Lung microvascular endothelial cell (primary cell): ENCODE measurements around the gene DMAC2. TPM values are rescaled to one million over a fixed set of nuclear protein-coding genes. Genes with fewer than 3 reads are reported as not detected.
"Not testable (repeated sequence)": the region's sequence is repeated elsewhere in the genome, so short reads cannot be mapped to it uniquely, and the experiment has no call there.

Experiments used
- DNase-seq, 2 donors: peaks; one replicate each; pipeline versions ENCODE4 v3.0.0 to v3.0.0-alpha.2; 2010; ENCODE audit warnings: low read depth in 2 of 2
- total RNA-seq: library from RNA; depleted of rRNA; stranded (reverse); fragments of >200 nt; gene quantifications from 2 replicates; pipeline ENCODE4 v1.2.1, GENCODE V29; 2014

Gene DMAC2
- total RNA-seq, 1 donor from 2014 or later: 36.3 TPM

DNA sequence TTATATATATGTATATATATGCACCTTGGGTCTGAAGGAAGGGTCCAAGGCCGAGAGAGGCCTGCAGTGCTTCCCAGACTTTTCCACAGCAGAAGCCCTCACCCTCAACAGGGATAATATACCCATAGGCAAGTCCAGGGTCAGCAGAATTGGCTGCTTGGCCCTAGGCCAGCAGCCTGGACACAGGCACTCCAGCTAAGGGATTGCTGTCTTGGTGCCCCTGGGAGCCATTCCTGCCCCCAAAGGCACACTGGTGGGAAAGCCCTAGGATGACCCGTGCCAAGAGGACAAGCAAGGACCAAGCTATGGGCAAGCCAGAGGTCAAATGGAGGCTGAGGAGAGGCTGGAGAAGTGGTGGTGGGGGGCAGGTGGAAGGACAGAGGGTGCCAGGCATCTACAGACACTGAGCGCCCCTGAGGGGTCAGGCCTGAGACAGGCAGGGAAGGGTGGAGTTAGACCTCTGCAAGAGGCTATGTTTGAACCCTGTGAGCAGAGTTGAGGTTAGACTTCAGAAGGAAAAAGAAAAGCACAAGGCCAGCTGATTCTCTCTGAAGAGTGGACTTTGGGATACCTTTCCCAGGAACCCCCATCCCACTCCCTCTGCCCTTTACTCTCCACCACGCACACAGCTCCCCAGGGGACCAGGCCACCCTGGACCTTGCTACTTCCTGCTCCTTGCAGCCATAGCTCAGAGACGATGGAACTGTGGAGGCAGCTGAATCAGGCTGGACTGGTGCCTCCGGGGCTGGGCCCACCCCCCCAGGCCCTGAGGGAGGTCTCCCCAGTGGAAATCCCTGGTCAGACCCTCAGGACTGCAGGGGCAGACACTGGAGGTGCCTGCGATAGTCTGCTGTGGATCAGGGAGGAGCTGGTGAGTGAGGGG lies 3.0 kb upstream of the DMAC2 start, which contains the start of gene ERICH4:
Gene ERICH4, plus strand, starts transcription at position 684 of the 883 bp plus-strand sequence. Its CDS starts 14 bp downstream, at position 698.
- DNase-seq: no peak

- DNase-seq: no peak
Measured at GRCh38 chr19:41441321-41441945, 1.7 kb upstream of the DMAC2 start.

DNA sequence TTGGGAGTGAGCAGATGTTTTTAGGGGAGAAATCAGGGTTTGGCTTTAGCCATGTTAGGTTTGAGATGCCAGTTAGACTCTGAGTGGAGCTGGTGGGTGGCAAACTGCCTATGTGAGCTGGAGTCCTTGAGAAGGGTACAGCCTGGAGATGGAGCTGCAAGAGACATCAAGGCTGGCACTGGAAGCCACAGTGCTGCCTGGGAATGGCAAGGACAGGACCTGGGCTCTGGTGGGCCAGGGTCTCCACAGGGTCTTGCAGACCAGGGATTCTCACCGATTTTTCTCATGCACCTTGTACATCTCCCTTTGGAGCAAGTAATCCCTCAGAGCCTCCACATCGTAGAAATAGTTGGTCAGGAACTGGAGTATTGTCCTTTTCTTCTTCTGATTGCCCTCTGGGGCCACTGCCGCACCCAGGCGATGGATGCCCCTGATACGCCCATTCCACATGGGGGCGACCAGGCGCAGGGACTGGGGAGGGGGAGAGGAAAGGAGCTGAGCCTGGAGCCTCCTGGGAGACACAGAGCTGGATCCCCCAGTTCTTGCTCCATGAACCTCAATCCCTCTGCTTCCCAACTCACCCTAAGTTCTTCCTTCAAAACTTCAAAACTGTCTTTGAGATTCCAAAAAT lies 1.7 kb downstream of the DMAC2 start:
- no peak for DNase-seq

DNA sequence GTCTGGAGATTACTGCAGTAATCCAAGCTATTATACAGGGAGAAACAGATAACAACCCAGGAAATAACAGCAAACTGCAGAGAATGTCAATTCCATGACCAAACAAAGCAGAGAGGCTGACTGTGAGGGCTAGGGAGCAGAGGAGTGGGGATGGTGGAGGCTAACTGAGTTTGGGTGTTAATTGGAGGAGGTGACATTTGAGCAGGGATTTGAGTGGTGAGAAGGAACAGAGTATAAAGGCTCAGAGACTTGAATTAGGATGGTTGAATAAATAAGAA lies 3.1 kb downstream of the DMAC2 start:
- DNase-seq: no peak

DNA sequence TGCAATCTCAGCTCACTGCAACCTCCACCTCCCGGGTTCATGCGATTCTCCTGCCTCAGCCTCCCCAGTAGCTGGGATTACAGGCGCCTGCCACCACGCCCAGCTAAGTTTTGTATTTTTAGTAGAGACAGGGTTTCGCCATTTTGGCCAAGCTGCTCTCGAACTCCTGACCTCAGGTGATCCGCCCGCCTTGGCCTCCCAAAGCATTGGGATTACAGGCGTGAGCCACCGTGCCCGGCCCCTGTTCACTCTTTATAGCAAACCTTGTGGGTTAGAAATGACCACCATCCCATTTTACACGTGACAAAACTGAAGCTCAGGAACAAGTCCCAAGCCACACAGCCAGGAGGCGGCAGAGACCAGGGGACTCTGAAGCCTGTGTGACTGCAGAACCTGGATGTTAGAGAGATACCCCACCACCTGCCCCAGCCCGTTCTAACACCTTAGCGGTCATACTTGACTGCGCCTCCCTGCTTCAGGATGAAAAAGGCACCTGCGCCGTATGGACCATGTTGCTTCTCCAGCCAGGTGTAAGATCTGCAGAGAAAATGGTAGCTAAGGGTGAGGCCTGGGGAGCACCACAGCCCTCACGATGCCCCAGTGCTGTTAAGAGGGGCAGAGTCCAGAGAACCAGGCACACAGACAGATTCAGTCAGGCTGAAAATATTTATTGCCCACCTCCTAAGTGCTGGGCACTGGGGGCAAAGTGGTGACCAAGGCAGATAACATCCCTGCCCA lies 3.6 kb downstream of the DMAC2 start:
- no peak for DNase-seq

DNA sequence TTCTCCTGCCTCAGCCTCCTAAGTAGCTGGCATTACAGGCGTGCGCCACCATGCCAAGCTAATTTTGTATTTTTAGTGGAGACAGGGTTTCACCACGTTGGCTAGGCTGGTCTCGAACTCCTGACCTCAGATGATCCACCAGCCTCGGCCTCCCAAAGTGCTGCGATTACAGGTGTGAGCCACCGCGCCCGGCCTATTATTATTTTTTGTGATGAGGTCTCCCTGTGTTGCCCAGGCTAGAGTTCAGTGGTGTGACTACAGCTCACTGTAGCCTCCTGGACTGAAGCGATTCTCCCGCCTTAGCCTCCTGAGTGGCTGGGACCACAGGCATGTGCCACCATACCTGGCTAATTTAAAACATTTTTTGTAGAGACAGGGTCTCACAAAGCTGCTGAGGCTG lies 4.3 kb downstream of the DMAC2 start:
- not testable (repeated sequence) for DNase-seq

- DNase-seq: no peak
Measured at GRCh38 chr19:41434450-41434849, 5.3 kb downstream of the DMAC2 start.

DNA sequence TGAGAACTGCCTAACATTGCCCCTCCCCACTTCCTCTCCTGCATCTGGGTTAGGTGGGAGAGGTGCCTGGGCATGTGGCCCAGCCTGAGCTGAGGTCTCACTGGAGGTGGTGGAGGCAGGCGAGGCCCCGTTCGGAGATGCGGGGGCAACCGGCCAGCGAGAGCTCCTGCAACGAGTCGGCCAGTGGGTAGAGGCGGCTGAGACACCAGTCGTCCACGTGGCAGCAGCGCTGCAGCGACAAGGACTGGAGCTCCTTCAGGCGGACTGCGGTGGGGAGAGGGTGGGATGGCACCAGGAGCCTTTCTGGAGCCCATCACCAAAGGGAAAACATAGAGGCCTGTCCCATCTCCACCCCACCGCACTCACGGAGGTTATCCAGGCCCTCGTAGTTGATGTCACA lies 6.5 kb downstream of the DMAC2 start:
- DNase-seq: no peak

DNA sequence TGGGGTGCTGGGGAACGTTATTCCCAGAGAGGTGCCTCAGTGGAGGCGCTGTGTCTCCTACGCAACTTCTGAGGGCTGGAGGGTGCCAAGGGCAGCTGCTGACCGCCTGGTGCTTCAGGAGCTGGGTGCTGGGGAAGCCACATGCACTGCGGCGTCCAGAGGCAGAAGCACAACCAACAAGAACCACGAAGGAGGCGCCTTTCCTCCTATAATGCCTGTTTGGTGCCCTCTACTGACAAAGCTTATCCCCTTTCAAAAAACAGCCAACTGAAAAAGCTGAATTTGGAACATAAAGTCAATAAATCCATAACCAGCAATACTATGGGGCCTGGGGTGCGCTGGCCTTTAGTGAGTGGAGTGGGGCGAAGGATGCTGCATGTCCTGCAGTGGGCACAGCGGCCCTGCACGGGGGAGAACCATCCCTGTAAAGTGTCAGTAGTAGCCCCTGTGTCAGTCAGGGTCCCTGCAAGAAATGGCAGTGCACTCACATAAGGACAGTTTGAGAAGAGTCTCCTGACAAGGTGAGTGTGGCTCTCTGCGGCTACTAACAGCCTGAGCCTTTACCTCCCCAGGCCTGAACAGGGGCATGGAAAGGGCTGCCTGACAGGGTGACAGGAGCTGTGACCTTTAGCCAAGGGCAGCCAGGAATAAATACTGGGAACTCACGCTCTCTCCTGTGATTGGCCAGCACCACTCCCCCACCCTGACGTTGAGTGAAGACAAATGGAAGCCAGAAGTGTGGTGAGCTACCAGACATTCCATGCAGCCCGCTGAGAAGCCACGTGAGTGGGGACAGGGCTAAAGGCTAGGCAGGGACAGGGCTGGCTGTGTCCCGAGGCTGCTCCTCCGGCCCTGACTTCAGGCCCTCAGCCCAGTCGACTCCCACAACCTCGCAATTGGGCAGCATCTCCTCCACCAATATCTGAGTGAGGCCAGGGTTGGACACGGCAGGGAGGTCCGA lies 8.0 kb downstream of the DMAC2 start:
- DNase-seq: peak; percentile 50 to 71

DNA sequence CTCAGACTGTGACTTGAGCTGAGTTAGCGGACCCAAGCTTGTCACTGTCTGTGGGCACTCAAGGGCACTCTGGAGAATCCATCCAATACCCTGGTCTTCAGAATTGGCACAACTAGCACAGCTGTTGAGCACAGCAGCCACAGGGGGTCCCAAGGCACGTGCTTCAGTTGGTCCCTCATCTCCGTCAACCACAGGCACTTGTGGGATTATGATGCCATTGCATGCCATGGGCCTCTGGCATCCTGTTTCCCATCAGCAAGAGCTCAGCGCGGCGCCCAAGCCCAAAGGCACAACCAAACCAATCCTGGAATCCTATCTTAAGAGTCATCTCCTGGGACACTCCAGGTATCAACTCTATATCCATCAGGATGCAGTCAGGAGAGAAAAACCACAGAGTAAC lies 8.8 kb downstream of the DMAC2 start:
- no peak for DNase-seq

- peak in 1 of 2 donors; percentile 33 for DNase-seq
Measured at GRCh38 chr19:41428481-41428859, 11.2 kb downstream of the DMAC2 start.

GRCh38 chr19:41427647-41428480 lies 11.8 kb downstream of the DMAC2 start:
- DNase-seq: peak in 1 of 2 donors; percentile 37

- peak; percentile 66 to 74 for DNase-seq
Measured at GRCh38 chr19:41426952-41427646, 12.6 kb downstream of the DMAC2 start, which contains the start of gene B3GNT8. TSS of gene B3GNT8 (minus strand) at chr19:41427374. CDS start at chr19:41426778, 596 bp downstream.

- no peak for DNase-seq
Measured at GRCh38 chr19:41426116-41426841, 13.4 kb downstream of the DMAC2 start.

GRCh38 chr19:41425174-41426115 lies 14.3 kb downstream of the DMAC2 start:
- no peak for DNase-seq

DNA sequence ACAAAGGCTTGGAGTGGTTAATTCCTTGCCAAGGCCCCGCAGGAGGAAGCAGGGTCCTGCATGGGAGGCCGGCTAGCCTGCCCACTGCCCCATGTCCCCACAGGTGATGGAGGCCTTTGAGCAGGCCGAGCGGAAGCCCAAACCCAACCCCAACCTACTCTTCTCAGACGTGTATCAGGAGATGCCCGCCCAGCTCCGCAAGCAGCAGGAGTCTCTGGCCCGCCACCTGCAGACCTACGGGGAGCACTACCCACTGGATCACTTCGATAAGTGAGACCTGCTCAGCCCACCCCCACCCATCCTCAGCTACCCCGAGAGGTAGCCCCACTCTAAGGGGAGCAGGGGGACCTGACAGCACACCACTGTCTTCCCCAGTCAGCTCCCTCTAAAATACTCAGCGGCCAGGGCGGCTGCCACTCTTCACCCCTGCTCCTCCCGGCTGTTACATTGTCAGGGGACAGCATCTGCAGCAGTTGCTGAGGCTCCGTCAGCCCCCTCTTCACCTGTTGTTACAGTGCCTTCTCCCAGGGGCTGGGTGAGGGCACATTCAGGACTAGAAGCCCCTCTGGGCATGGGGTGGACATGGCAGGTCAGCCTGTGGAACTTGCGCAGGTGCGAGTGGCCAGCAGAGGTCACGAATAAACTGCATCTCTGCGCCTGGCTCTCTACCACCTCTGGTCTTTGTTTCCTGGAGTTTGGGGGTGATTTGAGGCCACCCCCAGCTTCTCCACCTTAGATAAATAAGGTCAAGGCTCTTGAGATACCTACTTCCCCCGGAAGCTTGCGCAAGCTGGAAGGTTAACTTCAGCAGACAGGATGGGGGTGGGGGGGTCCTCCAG lies 15.2 kb downstream of the DMAC2 start:
- no peak for DNase-seq
